HepG2 (cell line): ENCODE results near the gene TTC23. TPM values are rescaled to one million over a fixed set of nuclear protein-coding genes. Genes with fewer than 3 reads are reported as not detected.

Experiments
- ATAC-seq: fragments of 200-7000 bp; cut with Tn5 transposase; 3 replicates; pipeline ENCODE4 v1.9.1; 2020; ENCODE audit warnings: mild to moderate bottlenecking, moderate library complexity
- BruUV-seq: library from RNA; stranded (reverse); fragments of 400-500 nt; replicated peaks from 2 replicates; lab custom pipeline; 2021; lab: Mats Ljungman, UMichigan
- CTCF ChIA-PET: fragments of 300-600 bp; formaldehyde crosslinking; extraction: SDS; loops from one replicate; lab custom pipeline; 2021; ENCODE audit warnings: low total read pairs, inconsistent platforms, low intra/inter-chr PET ratio; lab: Yijun Ruan, JAX
- POLR2A ChIA-PET: fragments of 350-600 bp; sonication (Branson Sonifier 250); formaldehyde crosslinking; loops from one replicate; lab custom pipeline; 2020; ENCODE audit warnings: antibody characterized with exemption, inconsistent platforms; lab: Yijun Ruan, JAX
- DNase-seq: peaks from one replicate; pipeline ENCODE4 v3.0.0-alpha.2; 2015; ENCODE audit warnings: low spot score
- FAIRE-seq: peaks from 3 replicates; lab custom pipeline; 2011; peaks lifted over from hg19 to GRCh38; lab: Jason Lieb, UNC
- H2AFZ ChIP-seq: one replicate; pipeline ENCODE4 v1.6.1; 2011; ENCODE audit warnings: low read length, inconsistent platforms
- H3K27ac ChIP-seq: fragments of 300-600 bp; 3 replicates; pipeline ENCODE4 v1.8.0; 2011; ENCODE audit warnings: mixed run types, mild to moderate bottlenecking, mixed read lengths, low read length, inconsistent platforms; ENCODE audit not compliant: insufficient read depth; ENCODE audit errors: extremely low read length
- H3K27me3 ChIP-seq, 2 experiments: fragments of 200-600 bp in 1 of 2; 2 replicates in 1 of 2; 3 replicates in 1 of 2; pipeline versions ENCODE4 v1.6.0 to v1.8.0; 2011; ENCODE audit warnings: low read length in 2 of 2, mild to moderate bottlenecking in 2 of 2, moderate library complexity in 2 of 2, inconsistent platforms in 1 of 2; ENCODE audit not compliant: insufficient read depth in 2 of 2, control insufficient read depth in 1 of 2
- H3K36me3 ChIP-seq, 2 experiments: fragments of 200-600 bp in 1 of 2; replicated peaks in 1 of 2; 2 replicates in 1 of 2; 3 replicates in 1 of 2; pipeline versions ENCODE4 v1.5.1 to v1.8.0; 2011; ENCODE audit warnings: low read length in 2 of 2, inconsistent platforms in 1 of 2; ENCODE audit not compliant: insufficient read depth in 2 of 2, control insufficient read depth in 1 of 2
- H3K4me1 ChIP-seq: 2 replicates; pipeline ENCODE4 v1.5.1; 2012; ENCODE audit warnings: low read length, inconsistent platforms; ENCODE audit not compliant: insufficient read depth
- H3K4me2 ChIP-seq: 2 replicates; pipeline ENCODE4 v1.6.0; 2011; ENCODE audit warnings: low read depth, low read length, inconsistent platforms
- H3K4me3 ChIP-seq, 3 experiments: fragments of 200-600 bp in 1 of 3; sonication (generic), shearing (Covaris generic) in 1 of 3; replicated peaks in 1 of 3; 2 replicates each; pipeline ENCODE4 v1.5.1; 2011 to 2016; ENCODE audit warnings: low read length in 3 of 3, inconsistent platforms in 2 of 3, low read depth in 2 of 3, mild to moderate bottlenecking in 2 of 3, control low read depth in 1 of 3, mixed read lengths in 1 of 3; ENCODE audit not compliant: insufficient read depth in 1 of 3
- H3K79me2 ChIP-seq: one replicate; pipeline ENCODE4 v1.6.1; 2011; ENCODE audit warnings: low read length, inconsistent platforms; ENCODE audit not compliant: insufficient read depth
- H3K9ac ChIP-seq: 2 replicates; pipeline ENCODE4 v1.6.0; 2011; ENCODE audit warnings: mild to moderate bottlenecking, low read depth, low read length, inconsistent platforms; ENCODE audit not compliant: insufficient read depth
- H3K9me3 ChIP-seq: 2 replicates; pipeline ENCODE4 v1.5.1; 2012; ENCODE audit warnings: mild to moderate bottlenecking, low read length
- H4K20me1 ChIP-seq: 2 replicates; pipeline ENCODE4 v1.6.0; 2011; ENCODE audit warnings: inconsistent platforms, mild to moderate bottlenecking, low read length, moderate library complexity; ENCODE audit not compliant: insufficient read depth
- CCAR2 ChIP-seq: fragments of 200-400 bp; formaldehyde crosslinking; optimal IDR thresholded peaks from 2 replicates; pipeline ENCODE3; 2018; ENCODE audit warnings: low read depth, mild to moderate bottlenecking, low read length, moderate library complexity
- CENPX ChIP-seq: sonication (generic); formaldehyde crosslinking; IDR thresholded peaks from 2 replicates; pipeline ENCODE4 v1.9.0; 2021; ENCODE audit warnings: mild to moderate bottlenecking, missing genetic modification reagents, moderate library complexity
- CREM ChIP-seq, 2 experiments: sonication (generic) in 1 of 2; formaldehyde crosslinking in 1 of 2; IDR thresholded peaks; 2 replicates each; pipeline versions ENCODE4 v1.4.0 to v1.6.1; 2016 to 2020; ENCODE audit warnings: antibody characterized with exemption in 1 of 2, mild to moderate bottlenecking in 1 of 2, missing genetic modification reagents in 1 of 2
- DR1 ChIP-seq: sonication (generic); formaldehyde crosslinking; IDR thresholded peaks from 2 replicates; pipeline ENCODE4 v1.8.0; 2021; ENCODE audit warnings: mild to moderate bottlenecking, missing genetic modification reagents, inconsistent platforms
- FOXP1 ChIP-seq, 2 experiments: fragments of 450-650 bp in 1 of 2; IDR thresholded peaks; 2 replicates each; pipeline ENCODE4 v1.6.1; 2017 to 2018; ENCODE audit warnings: antibody characterized with exemption in 1 of 2
- GRHL1 ChIP-seq: sonication (generic); formaldehyde crosslinking; conservative IDR thresholded peaks from 2 replicates; pipeline ENCODE4 v1.8.0; 2022; ENCODE audit warnings: missing genetic modification reagents
- NFE2L1 ChIP-seq: sonication (generic); formaldehyde crosslinking; IDR thresholded peaks from 2 replicates; pipeline ENCODE4 v1.4.0; 2020; ENCODE audit warnings: missing genetic modification reagents, mild to moderate bottlenecking, borderline replicate concordance
- PLSCR1 ChIP-seq: sonication (generic); formaldehyde crosslinking; IDR thresholded peaks from 2 replicates; pipeline ENCODE4 v1.5.0; 2020; ENCODE audit warnings: missing genetic modification reagents, mild to moderate bottlenecking, borderline replicate concordance
- TBX2 ChIP-seq: sonication (generic); formaldehyde crosslinking; IDR thresholded peaks from 2 replicates; pipeline ENCODE4 v1.5.0; 2020; ENCODE audit warnings: missing genetic modification reagents, mild to moderate bottlenecking, borderline replicate concordance
- ZEB1 ChIP-seq: IDR thresholded peaks from 2 replicates; pipeline ENCODE4 v1.6.1; 2012; ENCODE audit warnings: mild to moderate bottlenecking, low read depth, inconsistent platforms; ENCODE audit not compliant: insufficient replicate concordance
- ZNF563 ChIP-seq: sonication (generic); formaldehyde crosslinking; IDR thresholded peaks from 2 replicates; pipeline ENCODE4 v1.8.0; 2022; ENCODE audit warnings: mild to moderate bottlenecking, moderate library complexity, missing genetic modification reagents
- ZNF574 ChIP-seq: sonication (generic); formaldehyde crosslinking; IDR thresholded peaks from 2 replicates; pipeline ENCODE4 v1.4.0; 2020; ENCODE audit warnings: missing genetic modification reagents
- ZNF747 ChIP-seq: sonication (generic); formaldehyde crosslinking; IDR thresholded peaks from 2 replicates; pipeline ENCODE4 v1.8.1; 2023; ENCODE audit warnings: missing genetic modification reagents, mild to moderate bottlenecking, borderline replicate concordance
- WGBS: methylation state at CpG from one replicate; pipeline ENCODE4 v1.1.6; 2017; ENCODE audit warnings: low lambda C conversion rate; 5-methylcytosine and 5-hydroxymethylcytosine counted together
- in situ Hi-C: cut with HindIII; loops from 2 replicates; pipeline ENCODE4 v1.10.0; 2017; ENCODE audit warnings: low pct_unique_long_range_greater_than_20kb; ENCODE audit not compliant: extremely low pct_ligation_motif_present
- intact Hi-C: fragments of 100-400 bp; cut with micrococcal nuclease; formaldehyde crosslinking; loops from one replicate; pipeline ENCODE4 v1.10.0; 2022; ENCODE audit not compliant: unreplicated experiment
- polyA plus RNA-seq, 8 experiments: library from polyadenylated mRNA; depleted of rRNA in 3 of 8; stranded (reverse) in 7 of 8; unstranded in 1 of 8; fragments of >200 nt; fragmentation: Illumina TruSeq in 4 of 8; extraction: Trizol in 4 of 8; gene quantifications; 2 replicates each; pipeline versions ENCODE4 v1.2.1 to v1.2.3, GENCODE V29; 2011 to 2016; ENCODE audit warnings: low read depth in 4 of 8, missing spikeins in 1 of 8, mixed read lengths in 1 of 8; ENCODE audit not compliant: insufficient read depth in 1 of 8
- total RNA-seq, 5 experiments: library from RNA; depleted of rRNA; stranded (reverse); fragments of >200 nt; fragmentation: Illumina TruSeq; extraction: Trizol; gene quantifications; 2 replicates each; pipeline ENCODE4 v1.2.3, GENCODE V29; 2016; ENCODE audit warnings: low read depth in 1 of 5
- TF ChIP-seq, protein P1 (sequence below): sonication (generic); formaldehyde crosslinking; IDR thresholded peaks from 2 replicates; pipeline ENCODE4 v1.8.0; 2022; ENCODE audit warnings: missing genetic modification reagents, low read depth, mild to moderate bottlenecking, borderline replicate concordance
- TF ChIP-seq, protein P2 (sequence below): sonication (generic); formaldehyde crosslinking; IDR thresholded peaks from 2 replicates; pipeline ENCODE4 v1.5.1; 2020; ENCODE audit warnings: missing genetic modification reagents, mild to moderate bottlenecking, borderline replicate concordance

Gene TTC23
- total and polyA plus RNA-seq, 2 of the 13 experiments (the other 11 are each of a cell fraction or from before 2014, with no cell fraction given): 1.6 to 11.7 TPM

GRCh38 chr15:99209326-99209725 lies 40.1 kb downstream of the TTC23 start (continued):
- TF ChIP-seq NFE2L1 (CRISPR knock-in tag) (no peak), FOXP1 (IDR thresholded peaks at IDR 0.05) (no peak), FOXP1 (CRISPR knock-in tag; IDR thresholded peaks at IDR 0.05) (no peak), ZEB1 (no peak), DR1 (CRISPR knock-in tag) (no peak), PLSCR1 (no peak)
- TF ChIP-seq, protein P1, sequence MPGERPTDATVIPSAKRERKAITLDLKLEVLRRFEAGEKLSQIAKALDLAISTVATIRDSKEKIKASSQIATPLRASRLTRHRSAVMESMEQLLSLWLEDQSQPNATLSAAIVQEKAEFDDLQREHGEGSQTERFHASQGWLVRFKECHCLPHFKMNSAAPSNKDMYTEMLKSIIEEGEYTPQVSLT: no peak

DNA sequence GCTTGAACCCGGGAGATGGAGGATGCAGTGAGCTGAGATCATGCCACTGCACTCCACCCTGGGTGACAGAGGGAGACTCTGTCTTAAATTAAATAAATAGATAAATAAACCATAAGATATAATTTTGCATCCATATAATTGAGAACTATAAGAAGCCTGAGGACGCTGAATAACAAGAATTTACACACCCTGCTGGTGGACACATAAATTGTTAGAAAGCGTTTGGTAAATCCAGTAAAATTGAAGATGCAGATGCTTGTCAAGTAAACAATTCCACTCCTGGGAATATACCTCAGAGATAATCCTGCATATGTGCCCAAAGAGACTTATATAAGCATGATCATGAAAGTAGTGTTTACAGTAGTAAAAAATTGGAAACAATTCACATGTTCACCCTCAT lies 41.7 kb downstream of the TTC23 start:
- no peak for DNase-seq
- 96% methylated on average over 3 of the region's 3 CpGs for WGBS
- Histone ChIP-seq H3K4me1 (peaks cover under 1% of the 10 kb centered on the region; the same call in 1 of the 2 replicates), H3K27me3 (no peaks in the 10 kb centered on the region), H3K27ac (no peak overlapping the region), H3K4me2 (no peak overlapping the region), H3K9ac (no peak overlapping the region), H4K20me1 (no peaks in the 10 kb centered on the region), H3K79me2 (no peaks in the 10 kb centered on the region), H2AFZ (no peak overlapping the region), H3K4me3 (no peak overlapping the region), H3K9me3 (no peaks in the 10 kb centered on the region), H3K36me3 (0 out of 5 replicates have a peak, but pooled peaks cover 0 to 3% of the 10 kb centered on the region in 2 experiments)
- POLR2A ChIA-PET: no interaction called here
- BruUV-seq: no TSS peak
- FAIRE-seq: no peak
- CTCF ChIA-PET: no interaction called here
- in situ Hi-C loops: no loop called here
- intact Hi-C loops: no loop called here
- ATAC-seq: no peak
- TF ChIP-seq CENPX (CRISPR knock-in tag): no peak
- TF ChIP-seq CREM (IDR thresholded peaks at IDR 0.05): no peak
- no peak for TF ChIP-seq CREM (CRISPR knock-in tag; IDR thresholded peaks at IDR 0.05)
- no peak for TF ChIP-seq ZNF574 (CRISPR knock-in tag)
- TF ChIP-seq CCAR2: no peak
- TF ChIP-seq, protein P2, sequence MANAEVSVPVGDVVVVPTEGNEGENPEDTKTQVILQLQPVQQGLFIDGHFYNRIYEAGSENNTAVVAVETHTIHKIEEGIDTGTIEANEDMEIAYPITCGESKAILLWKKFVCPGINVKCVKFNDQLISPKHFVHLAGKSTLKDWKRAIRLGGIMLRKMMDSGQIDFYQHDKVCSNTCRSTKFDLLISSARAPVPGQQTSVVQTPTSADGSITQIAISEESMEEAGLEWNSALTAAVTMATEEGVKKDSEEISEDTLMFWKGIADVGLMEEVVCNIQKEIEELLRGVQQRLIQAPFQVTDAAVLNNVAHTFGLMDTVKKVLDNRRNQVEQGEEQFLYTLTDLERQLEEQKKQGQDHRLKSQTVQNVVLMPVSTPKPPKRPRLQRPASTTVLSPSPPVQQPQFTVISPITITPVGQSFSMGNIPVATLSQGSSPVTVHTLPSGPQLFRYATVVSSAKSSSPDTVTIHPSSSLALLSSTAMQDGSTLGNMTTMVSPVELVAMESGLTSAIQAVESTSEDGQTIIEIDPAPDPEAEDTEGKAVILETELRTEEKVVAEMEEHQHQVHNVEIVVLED (CRISPR knock-in tag): no peak
- no peak for TF ChIP-seq ZNF563 (CRISPR knock-in tag)
- no peak for TF ChIP-seq ZNF747 (CRISPR knock-in tag)
- TF ChIP-seq TBX2 (CRISPR knock-in tag): no peak
- no peak for TF ChIP-seq GRHL1 (CRISPR knock-in tag)
